Measurements from ENCODE around the gene SESTD1.

SESTD1 gene

DNA sequence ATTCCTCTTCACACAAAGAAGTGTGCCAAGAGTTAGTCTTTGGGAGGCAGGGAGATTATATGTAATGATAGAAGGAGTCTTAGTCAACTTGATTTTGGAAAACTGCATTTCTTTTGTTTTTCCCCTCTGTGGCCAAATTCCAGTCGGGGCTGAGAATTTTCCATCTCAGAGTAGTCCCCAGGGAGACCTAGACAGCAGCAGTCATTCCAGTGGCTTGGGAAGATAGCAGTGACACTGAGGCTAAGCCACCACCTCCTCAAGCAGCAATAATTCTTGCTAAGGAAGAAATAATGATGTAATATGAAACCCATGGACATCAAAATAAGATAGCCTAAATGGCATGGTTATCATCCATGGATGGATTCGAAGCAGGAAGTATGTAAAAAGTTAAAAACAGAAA, 193.7 kb downstream of the SESTD1 start:
- TF ChIP-seq CTCF (IDR thresholded peaks at IDR 0.05), result no peak

GRCh38 chr2:179069685-179070084, 194.9 kb downstream of the SESTD1 start:
- no peak for TF ChIP-seq CTCF (IDR thresholded peaks at IDR 0.05)

DNA sequence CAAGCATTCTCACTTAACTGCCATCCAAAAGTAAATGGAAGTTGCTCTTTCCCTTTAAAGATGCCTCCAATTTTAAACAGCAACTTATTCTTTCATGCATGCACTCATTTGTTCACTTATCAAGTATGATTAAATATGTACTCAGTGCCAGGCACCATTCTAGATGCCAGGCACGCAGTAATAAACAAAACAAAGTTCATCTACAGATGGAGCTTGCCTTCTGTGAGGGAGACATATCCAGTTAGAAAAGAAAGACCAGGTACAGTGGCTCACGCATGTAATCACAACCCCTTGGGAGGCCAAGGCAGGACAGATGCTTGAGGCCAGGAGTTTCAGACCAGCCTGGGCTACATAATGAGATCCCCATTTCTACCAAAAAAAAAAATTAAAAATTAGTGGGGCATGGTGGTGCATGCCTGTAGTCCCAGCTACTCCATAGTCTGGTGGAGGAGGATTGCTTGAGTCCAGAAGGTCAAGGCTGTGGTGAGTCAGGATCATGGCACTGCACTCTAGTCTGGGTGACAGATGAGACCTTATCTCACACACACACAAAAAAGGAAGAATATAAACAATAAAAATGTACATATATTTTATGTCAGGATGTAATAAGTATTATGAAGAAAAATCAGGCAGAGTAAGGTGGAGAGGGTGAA, 195.5 kb downstream of the SESTD1 start:
- TF ChIP-seq CTCF (IDR thresholded peaks at IDR 0.05), result no peak

GRCh38 chr2:179059026-179059700, 205.5 kb downstream of the SESTD1 start:
- no peak for TF ChIP-seq CTCF (IDR thresholded peaks at IDR 0.05)

GRCh38 chr2:179057737-179058136, 206.9 kb downstream of the SESTD1 start:
- no peak for TF ChIP-seq CTCF (IDR thresholded peaks at IDR 0.05)
